K562 (cell line): Measurements from ENCODE around the gene POC1B. TPM values are rescaled to one million over a fixed set of nuclear protein-coding genes. Genes with fewer than 3 reads are reported as not detected.

Experiments used
- ATAC-seq: fragments of 200-7000 bp; cut with Tn5 transposase; 3 replicates; pipeline ENCODE4 v1.9.1; 2020; ENCODE audit warnings: moderate library complexity
- BruUV-seq: library from RNA; stranded (reverse); fragments of 400-500 nt; replicated peaks from 2 replicates; lab custom pipeline; 2021; lab: Mats Ljungman, UMichigan
- CTCF ChIA-PET: fragments of 300-600 bp; formaldehyde crosslinking; extraction: SDS; loops from one replicate; lab custom pipeline; 2021; ENCODE audit warnings: low intra/inter-chr PET ratio; lab: Yijun Ruan, JAX
- POLR2A ChIA-PET: fragments of 300-600, 350-650 bp; sonication (Branson Sonifier 250); formaldehyde crosslinking; extraction: SDS; loops from one replicate; lab custom pipeline; 2021; ENCODE audit warnings: antibody characterized with exemption, inconsistent platforms; lab: Yijun Ruan, JAX
- DNase-seq, 4 experiments: peaks; one replicate each; pipeline versions ENCODE4 v3.0.0 to v3.0.0-alpha.2; 2011 to 2018; ENCODE audit warnings: low spot score in 3 of 4, mixed read lengths in 3 of 4; ENCODE audit errors: extremely low read depth in 1 of 4
- FAIRE-seq: peaks from 2 replicates; lab custom pipeline; 2011; peaks lifted over from hg19 to GRCh38; lab: Jason Lieb, UNC
- H2AFZ ChIP-seq: 2 replicates; pipeline ENCODE4 v1.6.0; 2011; ENCODE audit warnings: low read depth, low read length, control low read depth, inconsistent platforms
- H3K27ac ChIP-seq: fragments of 200-600 bp; 3 replicates; pipeline ENCODE4 v1.8.0; 2011; ENCODE audit warnings: low read depth, mild to moderate bottlenecking, control low read depth, inconsistent platforms, low read length, moderate library complexity, mixed read lengths; ENCODE audit errors: extremely low read depth
- H3K27me3 ChIP-seq, 2 experiments: fragments of 300-600 bp in 1 of 2; 2 replicates in 1 of 2; 3 replicates in 1 of 2; pipeline versions ENCODE4 v1.6.0 to v1.8.0; 2011; ENCODE audit warnings: inconsistent platforms in 2 of 2, low read length in 2 of 2, mild to moderate bottlenecking in 1 of 2, mixed read lengths in 1 of 2, moderate library complexity in 1 of 2; ENCODE audit not compliant: control insufficient read depth in 2 of 2, insufficient read depth in 2 of 2
- H3K36me3 ChIP-seq: fragments of 300-600 bp; 3 replicates; pipeline ENCODE4 v1.8.0; 2011; ENCODE audit warnings: mild to moderate bottlenecking, low read length, inconsistent platforms; ENCODE audit not compliant: control insufficient read depth, insufficient read depth
- H3K4me1 ChIP-seq, 2 experiments: fragments of 200-600 bp in 1 of 2; replicated peaks in 1 of 2; 2 replicates in 1 of 2; 3 replicates in 1 of 2; pipeline versions ENCODE4 v1.5.1 to v1.8.0; 2011; ENCODE audit warnings: inconsistent platforms in 2 of 2, low read length in 2 of 2, mild to moderate bottlenecking in 1 of 2, mixed read lengths in 1 of 2, moderate library complexity in 1 of 2; ENCODE audit not compliant: control insufficient read depth in 2 of 2, insufficient read depth in 2 of 2
- H3K4me2 ChIP-seq: 2 replicates; pipeline ENCODE4 v1.6.1; 2011; ENCODE audit warnings: low read length, control low read depth, inconsistent platforms, mixed read lengths; ENCODE audit not compliant: insufficient read depth
- H3K4me3 ChIP-seq: fragments of 200-600 bp; sonication (generic), shearing (Covaris generic); 2 replicates; pipeline ENCODE4 v1.5.1; 2016; ENCODE audit warnings: control low read depth, inconsistent platforms
- H3K79me2 ChIP-seq: fragments of 200-600 bp; 3 replicates; pipeline ENCODE4 v1.8.0; 2011; ENCODE audit warnings: low read length, inconsistent platforms; ENCODE audit not compliant: control insufficient read depth, insufficient read depth
- H3K9ac ChIP-seq, 2 experiments: 2 replicates each; pipeline versions ENCODE4 v1.6.0 to v1.6.1; 2011; ENCODE audit warnings: low read depth in 2 of 2, low read length in 2 of 2, control low read depth in 1 of 2, inconsistent platforms in 1 of 2, mild to moderate bottlenecking in 1 of 2, mixed read lengths in 1 of 2; ENCODE audit not compliant: insufficient read depth in 1 of 2
- H3K9me1 ChIP-seq: one replicate; pipeline ENCODE4 v1.6.0; 2011; ENCODE audit warnings: inconsistent platforms, mild to moderate bottlenecking, low read length, moderate library complexity; ENCODE audit not compliant: control insufficient read depth, insufficient read depth
- H3K9me3 ChIP-seq: replicated peaks from 2 replicates; pipeline ENCODE4 v1.5.1; 2011; ENCODE audit warnings: low read depth, low read length, inconsistent platforms; ENCODE audit not compliant: control insufficient read depth, insufficient read depth
- H4K20me1 ChIP-seq: replicated peaks from 2 replicates; pipeline ENCODE4 v1.6.1; 2011; ENCODE audit warnings: low read length, inconsistent platforms, mixed read lengths; ENCODE audit not compliant: control insufficient read depth, insufficient read depth
- ASH1L ChIP-seq: fragments of 450-650 bp; IDR thresholded peaks from 2 replicates; pipeline ENCODE4 v1.6.1; 2018; ENCODE audit warnings: borderline replicate concordance, mild to moderate bottlenecking, low read depth; ENCODE audit not compliant: partially characterized antibody
- CHCHD3 ChIP-seq: fragments of 250-450 bp; sonication (Bioruptor Pico); IDR thresholded peaks from 2 replicates; pipeline ENCODE4 v2.1.2; 2022; ENCODE audit warnings: mild to moderate bottlenecking
- DACH1 ChIP-seq: fragments of 450-650 bp; IDR thresholded peaks from 2 replicates; pipeline ENCODE4 v1.6.1; 2018; ENCODE audit not compliant: partially characterized antibody
- EHMT2 ChIP-seq: fragments of 450-650 bp; IDR thresholded peaks from 2 replicates; pipeline ENCODE4 v1.6.1; 2018; ENCODE audit warnings: antibody characterized with exemption
- ELF1 ChIP-seq: fragments of 200-800 bp; sonication (Bioruptor generic); IDR thresholded peaks from 2 replicates; pipeline ENCODE4 v1.6.1; 2016; ENCODE audit warnings: missing genetic modification characterization, missing compliant biosample characterization
- ETV5 ChIP-seq: sonication (generic); formaldehyde crosslinking; IDR thresholded peaks from 2 replicates; pipeline ENCODE4 v1.4.0; 2020; ENCODE audit warnings: low read depth, mild to moderate bottlenecking, missing genetic modification reagents
- HNRNPLL ChIP-seq: fragments of 200-400 bp; formaldehyde crosslinking; IDR thresholded peaks from 2 replicates; pipeline ENCODE4 v1.6.1; 2017; ENCODE audit warnings: low read length, low read depth, mild to moderate bottlenecking; ENCODE audit not compliant: poor library complexity, severe bottlenecking
- KHSRP ChIP-seq: fragments of 450-650 bp; IDR thresholded peaks from 2 replicates; pipeline ENCODE4 v1.6.1; 2017
- LEF1 ChIP-seq: fragments of 450-650 bp; IDR thresholded peaks from 2 replicates; pipeline ENCODE4 v1.6.1; 2016; ENCODE audit warnings: mild to moderate bottlenecking
- MAFF ChIP-seq: IDR thresholded peaks from 2 replicates; pipeline ENCODE4 v1.6.1; 2012; ENCODE audit warnings: low read length, improper control_type of control experiment
- NBN ChIP-seq: fragments of 450-650 bp; IDR thresholded peaks from 2 replicates; pipeline ENCODE4 v1.6.1; 2016; ENCODE audit warnings: low read depth, mild to moderate bottlenecking
- NFE2 ChIP-seq: IDR thresholded peaks from 2 replicates; pipeline ENCODE4 v1.6.1; 2014; ENCODE audit warnings: antibody characterized with exemption, low read depth
- PHF8 ChIP-seq: fragments of 200-600 bp; sonication (generic); IDR thresholded peaks from 2 replicates; pipeline ENCODE4 v1.6.1; 2012; ENCODE audit warnings: mixed run types, mild to moderate bottlenecking, inconsistent platforms, low read length, moderate library complexity, borderline replicate concordance
- POLR2AphosphoS2 ChIP-seq: IDR thresholded peaks from 2 replicates; pipeline ENCODE4 v1.6.1; 2012; ENCODE audit warnings: low read length, improper control_type of control experiment
- POLR2B ChIP-seq: fragments of 450-650 bp; IDR thresholded peaks from 2 replicates; pipeline ENCODE4 v1.6.1; 2018; ENCODE audit warnings: low read depth; ENCODE audit not compliant: partially characterized antibody
- SMARCE1 ChIP-seq: fragments of 450-650 bp; IDR thresholded peaks from 2 replicates; pipeline ENCODE4 v1.7.1; 2016; ENCODE audit warnings: mild to moderate bottlenecking
- STAT5B ChIP-seq: fragments of 250-450 bp; sonication (Bioruptor Pico); IDR thresholded peaks from 2 replicates; pipeline ENCODE4 v1.8.0; 2021; ENCODE audit warnings: mild to moderate bottlenecking, inconsistent platforms
- TBP ChIP-seq: optimal IDR thresholded peaks from 2 replicates; pipeline ENCODE3; 2011; ENCODE audit warnings: low read depth, low read length, improper control_type of control experiment
- USF1 ChIP-seq: sonication (generic); formaldehyde crosslinking; IDR thresholded peaks from 2 replicates; pipeline ENCODE4 v1.9.0; 2022; ENCODE audit warnings: mild to moderate bottlenecking, missing genetic modification reagents
- ZBED1 ChIP-seq: IDR thresholded peaks from 2 replicates; pipeline ENCODE4 v1.6.1; 2014
- ZFX ChIP-seq: sonication (generic); formaldehyde crosslinking; IDR thresholded peaks from 2 replicates; pipeline ENCODE4 v1.8.0; 2022; ENCODE audit warnings: mild to moderate bottlenecking, missing genetic modification reagents, moderate library complexity
- ZNF212 ChIP-seq: fragments of 450-650 bp; formaldehyde crosslinking; IDR thresholded peaks from 2 replicates; pipeline ENCODE4 v1.4.0; 2020; ENCODE audit warnings: mild to moderate bottlenecking
- ZNF280B ChIP-seq: fragments of 250-450 bp; sonication (Bioruptor Pico); IDR thresholded peaks from 2 replicates; pipeline ENCODE4 v1.5.1; 2021; ENCODE audit warnings: mild to moderate bottlenecking
- ZNF586 ChIP-seq: fragments of 450-650 bp; formaldehyde crosslinking; conservative IDR thresholded peaks from 2 replicates; pipeline ENCODE4 v1.4.0; 2020; ENCODE audit warnings: mild to moderate bottlenecking, moderate library complexity
- ZNF644 ChIP-seq: fragments of 200-800 bp; sonication (Bioruptor generic); IDR thresholded peaks from 2 replicates; pipeline ENCODE4 v1.6.1; 2016; ENCODE audit warnings: low read depth, missing genetic modification characterization, missing compliant biosample characterization
- WGBS: fragments of 100-300 bp; shearing (Covaris generic); methylation state at CpG from one replicate; pipeline ENCODE4 v1.1.6; 2016; ENCODE audit warnings: low coverage, mixed read lengths; ENCODE audit not compliant: insufficient coverage; ENCODE audit errors: missing lambda C conversion rate; 5-methylcytosine and 5-hydroxymethylcytosine counted together
- in situ Hi-C: fragments of 300-500 bp; cut with MboI; formaldehyde crosslinking; loops from 4 replicates; pipeline ENCODE4 v1.15.0; 2018; ENCODE audit warnings: inconsistent platforms, mixed read lengths
- intact Hi-C: fragments of 100-400 bp; cut with micrococcal nuclease; formaldehyde crosslinking; loops from 2 replicates; pipeline ENCODE4 v1.14.2; 2022
- polyA plus RNA-seq, 8 experiments: library from polyadenylated mRNA; depleted of rRNA in 4 of 8; stranded (reverse) in 5 of 8; unstranded in 3 of 8; fragments of >200 nt; fragmentation: Nextera tagmentation in 2 of 8; fragmentation: Illumina TruSeq in 1 of 8; extraction: Ambion mirVana in 2 of 8; extraction: Trizol in 1 of 8; gene quantifications; 2 replicates each; pipeline versions ENCODE4 v1.2.1 to v1.2.3, GENCODE V29; 2011 to 2014; ENCODE audit warnings: inconsistent platforms in 1 of 8, missing spikeins in 1 of 8
- total RNA-seq, 7 experiments: library from RNA; depleted of rRNA in 6 of 7; stranded (reverse); fragments of >200 nt in 6 of 7; fragmentation: Illumina TruSeq in 2 of 7; extraction: Trizol in 2 of 7; gene quantifications; 2 replicates each; pipeline versions ENCODE4 v1.2.1 to v1.2.3, GENCODE V29; 2011 to 2021; ENCODE audit warnings: low replicate concordance in 1 of 7

The POC1B gene
- total and polyA plus RNA-seq, 9 of the 15 experiments (the other 6 are each of a cell fraction or from before 2014, with no cell fraction given) = 4.5 to 16.1 (median 10.4) TPM

- Histone ChIP-seq H3K9ac (peak overlapping the region in 1 of 2 experiments; percentile 49; a peak in 2 of 4 replicates), H3K79me2 (no peaks in the 10 kb centered on the region), H2AFZ (peak overlapping the region; percentile 90), H3K4me3 (peak overlapping the region; percentile 2; the same call in 1 of the 2 replicates), H3K27me3 (no peaks in the 10 kb centered on the region), H3K36me3 (no peaks in the 10 kb centered on the region; the same call in 2 of the 3 replicates), H3K4me1 (peaks cover 0 to 47% of the 10 kb centered on the region in 2 experiments; a peak in 4 of 5 replicates), H3K9me1 (no peaks in the 10 kb centered on the region), H3K9me3 (no peaks in the 10 kb centered on the region), H3K27ac (peak overlapping the region; percentile 85), H3K4me2 (peak overlapping the region; percentile 64), H4K20me1 (no peaks in the 10 kb centered on the region)
- 0% methylated on average over 2 of the region's 2 CpGs for WGBS
- intact Hi-C loops (no loop called here), in situ Hi-C loops (no loop called here)
- BruUV-seq = no TSS peak
- DNase-seq (peak; percentile 14 to 89 (median 51)), ATAC-seq (peak; percentile 89), FAIRE-seq (peak; percentile 77)
- ChIA-PET CTCF (no interaction called here), POLR2A (no interaction called here)
- TF ChIP-seq ASH1L (peak; percentile 20), NBN (peak; percentile 90), STAT5B (no peak), ELF1 (tag) (0 out of 2 replicates have a peak, but pooled peaks have one; percentile 53), NFE2 (peak; percentile 94), DACH1 (peak; percentile 40), TBP (peak; percentile 39), ZNF280B (no peak), USF1 (no peak), PHF8 (peak; percentile 33; the same call in 1 of the 2 replicates), ZFX (CRISPR knock-in tag) (peak; percentile 74), ZBED1 (no peak), ZNF586 (CRISPR knock-in tag) (no peak), ZNF644 (tag) (0 out of 2 replicates have a peak, but pooled peaks have one; percentile 23), POLR2AphosphoS2 (no peak), ZNF212 (CRISPR knock-in tag) (no peak), POLR2B (peak; percentile 44), KHSRP (no peak), ETV5 (CRISPR knock-in tag) (0 out of 2 replicates have a peak, but pooled peaks have one; percentile 31), EHMT2 (0 out of 2 replicates have a peak, but pooled peaks have one; percentile 50), SMARCE1 (peak; percentile 82), LEF1 (peak; percentile 88), HNRNPLL (no peak), MAFF (peak; percentile 93), CHCHD3 (no peak)
Measured at GRCh38 chr12:89574736-89575208, 48.9 kb upstream of the POC1B start.
